Kidney (tissue), 14 donors: Measurements from ENCODE around the gene MACROD1. TPM values are rescaled to one million over a fixed set of nuclear protein-coding genes. Genes with fewer than 3 reads are reported as not detected.
A peak's percentile ranks its signal among the peaks of the same experiment; 100 is the strongest.

Experiments used
- DNase-seq, 5 donors: peaks; one replicate each; pipeline ENCODE4 v3.0.0-alpha.2; 2013 to 2020
- FAIRE-seq: peaks from 2 replicates; lab custom pipeline; 2012; peaks lifted over from hg19 to GRCh38; lab: Jason Lieb, UNC
- H3K27ac ChIP-seq, 2 donors: one replicate each; pipeline ENCODE4 v1.7.0; 2013; ENCODE audit warnings: low read depth in 2 of 2, low read length in 2 of 2, inconsistent platforms in 1 of 2
- H3K27me3 ChIP-seq: one replicate; pipeline ENCODE4 v1.7.1; 2013; ENCODE audit warnings: low read length, inconsistent platforms; ENCODE audit not compliant: control insufficient read depth, insufficient read depth
- H3K36me3 ChIP-seq, 3 donors: one replicate each; pipeline versions ENCODE4 v1.7.0 to v1.7.1; 2013; ENCODE audit warnings: low read length in 3 of 3, control low read depth in 1 of 3, inconsistent platforms in 1 of 3; ENCODE audit not compliant: insufficient read depth in 3 of 3, control insufficient read depth in 2 of 3
- H3K4me1 ChIP-seq, 3 donors: one replicate each; pipeline versions ENCODE4 v1.7.0 to v1.7.1; 2013; ENCODE audit warnings: low read length in 3 of 3, inconsistent platforms in 1 of 3, low read depth in 1 of 3; ENCODE audit not compliant: control insufficient read depth in 2 of 3, insufficient read depth in 2 of 3
- H3K4me3 ChIP-seq, 3 donors: one replicate each; pipeline versions ENCODE4 v1.7.0 to v1.8.1; 2013; ENCODE audit warnings: low read length in 3 of 3, control low read depth in 1 of 3, inconsistent platforms in 1 of 3
- H3K9ac ChIP-seq, 3 donors: one replicate each; pipeline versions ENCODE4 v1.7.0 to v1.7.1; 2013; ENCODE audit warnings: low read length in 3 of 3, control low read depth in 1 of 3, inconsistent platforms in 1 of 3
- H3K9me3 ChIP-seq, 3 donors: one replicate each; pipeline versions ENCODE4 v1.7.0 to v1.7.1; 2013; ENCODE audit warnings: low read length in 3 of 3, control low read depth in 1 of 3, inconsistent platforms in 1 of 3; ENCODE audit not compliant: control insufficient read depth in 2 of 3, insufficient read depth in 1 of 3
- intact Hi-C: fragments of 100-400 bp; cut with DNase I; formaldehyde crosslinking; loops from one replicate; pipeline ENCODE4 v1.11.1; 2022
- polyA plus RNA-seq: library from polyadenylated mRNA; stranded (reverse); fragments of 350-450 nt; fragmentation: Illumina TruSeq; extraction: RNeasy Lipid Tissue Mini Kit (QIAGEN cat#74804); gene quantifications from one replicate; pipeline ENCODE4 v1.2.3, GENCODE V29; 2014; ENCODE audit warnings: low read depth, low replicate concordance; ENCODE audit not compliant: insufficient read depth
- total RNA-seq: library from RNA; stranded (reverse); fragmentation: NEBNext Ultra II Directional; extraction: Animal tissue kit (Norgen Biotek cat#: 25700); gene quantifications from one replicate; pipeline ENCODE4 v1.2.1, GENCODE V29; 2021
- TF ChIP-seq, protein P1 (sequence below): IDR thresholded peaks from 3 replicates; pipeline ENCODE4 v1.5.1; 2012; ENCODE audit warnings: mild to moderate bottlenecking, moderate library complexity, borderline replicate concordance; ENCODE audit not compliant: insufficient read depth; ENCODE audit errors: extremely low read depth
- donor health status: control.
- donor health status: control.
- donor health status: control.
- donor health status: control.
- donor health status: control.
- donor health status: DM: yes; HTN: yes; CAD: no.
- donor health status: Normal renal cell carcinoma (clear cell type).

Gene MACROD1
- total and polyA plus RNA-seq, 2 donors from 2014 or later, result 27.8 to 176 TPM

DNA sequence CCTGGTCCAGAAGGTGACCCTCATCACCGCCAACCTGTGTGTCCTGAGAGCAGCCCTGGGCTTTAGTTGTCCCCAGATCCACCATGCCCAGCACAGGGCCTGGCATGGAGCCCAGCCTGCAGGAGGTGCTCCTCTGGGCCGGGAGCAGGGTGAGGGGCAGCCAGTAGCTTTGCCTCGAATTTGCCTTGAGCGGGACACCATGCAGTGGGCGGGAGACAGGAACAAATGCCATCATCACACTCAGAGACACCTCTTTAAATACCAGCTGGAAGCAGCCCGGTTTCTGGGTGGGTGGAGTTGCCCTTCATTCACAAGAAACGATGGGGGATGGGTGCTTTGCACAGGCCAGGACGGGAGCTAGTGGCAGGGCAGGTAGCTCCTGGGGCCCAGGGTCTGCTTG, 110.8 kb downstream of the MACROD1 start:
- Histone ChIP-seq H3K27me3 (no peaks in the 10 kb centered on the region), H3K4me3 (no peak overlapping the region), H3K36me3 (no peaks in the 10 kb centered on the region), H3K9me3 (no peaks in the 10 kb centered on the region), H3K9ac (no peak overlapping the region), H3K27ac (no peak overlapping the region), H3K4me1 (peaks cover 0 to 4% (median 0%) of the 10 kb centered on the region in 3 donors)
- DNase-seq (no peak), FAIRE-seq (no peak)
- intact Hi-C loops, result no loop called here
- TF ChIP-seq, protein P1, sequence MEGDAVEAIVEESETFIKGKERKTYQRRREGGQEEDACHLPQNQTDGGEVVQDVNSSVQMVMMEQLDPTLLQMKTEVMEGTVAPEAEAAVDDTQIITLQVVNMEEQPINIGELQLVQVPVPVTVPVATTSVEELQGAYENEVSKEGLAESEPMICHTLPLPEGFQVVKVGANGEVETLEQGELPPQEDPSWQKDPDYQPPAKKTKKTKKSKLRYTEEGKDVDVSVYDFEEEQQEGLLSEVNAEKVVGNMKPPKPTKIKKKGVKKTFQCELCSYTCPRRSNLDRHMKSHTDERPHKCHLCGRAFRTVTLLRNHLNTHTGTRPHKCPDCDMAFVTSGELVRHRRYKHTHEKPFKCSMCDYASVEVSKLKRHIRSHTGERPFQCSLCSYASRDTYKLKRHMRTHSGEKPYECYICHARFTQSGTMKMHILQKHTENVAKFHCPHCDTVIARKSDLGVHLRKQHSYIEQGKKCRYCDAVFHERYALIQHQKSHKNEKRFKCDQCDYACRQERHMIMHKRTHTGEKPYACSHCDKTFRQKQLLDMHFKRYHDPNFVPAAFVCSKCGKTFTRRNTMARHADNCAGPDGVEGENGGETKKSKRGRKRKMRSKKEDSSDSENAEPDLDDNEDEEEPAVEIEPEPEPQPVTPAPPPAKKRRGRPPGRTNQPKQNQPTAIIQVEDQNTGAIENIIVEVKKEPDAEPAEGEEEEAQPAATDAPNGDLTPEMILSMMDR, result no peak

DNA sequence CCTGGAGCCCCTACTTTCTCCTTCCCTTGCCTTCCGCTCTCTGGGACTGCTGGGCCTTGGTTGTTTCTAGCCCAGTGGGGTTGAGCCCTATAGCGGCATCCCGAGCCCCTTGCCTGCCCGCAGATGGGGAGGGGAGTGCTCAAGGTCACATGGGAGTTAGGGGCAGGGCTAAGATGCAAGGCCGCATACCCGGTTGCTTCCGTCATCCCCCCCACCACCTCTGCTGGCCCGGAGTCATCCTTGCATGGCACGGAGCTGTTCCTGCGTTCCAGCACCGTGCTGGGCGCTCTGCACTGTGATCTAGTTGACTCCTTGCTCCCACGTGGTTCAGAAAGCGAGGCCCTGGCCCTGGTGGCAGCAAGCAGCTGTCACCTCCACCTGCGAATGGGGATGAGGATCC, 112.2 kb downstream of the MACROD1 start:
- no peak overlapping the region for H3K27ac ChIP-seq
- no peaks in the 10 kb centered on the region for H3K27me3 ChIP-seq
- FAIRE-seq (no peak), DNase-seq (peak in 3 of 5 donors; percentile 61 to 71 (median 61))
- no peaks in the 10 kb centered on the region for H3K36me3 ChIP-seq
- intact Hi-C loops, result no loop called here
- H3K9me3 ChIP-seq, result no peaks in the 10 kb centered on the region
- TF ChIP-seq, protein P1, result no peak
- H3K4me3 ChIP-seq, result no peak overlapping the region
- H3K9ac ChIP-seq, result no peak overlapping the region
- peaks cover 0 to 4% (median 0%) of the 10 kb centered on the region in 3 donors for H3K4me1 ChIP-seq

DNA sequence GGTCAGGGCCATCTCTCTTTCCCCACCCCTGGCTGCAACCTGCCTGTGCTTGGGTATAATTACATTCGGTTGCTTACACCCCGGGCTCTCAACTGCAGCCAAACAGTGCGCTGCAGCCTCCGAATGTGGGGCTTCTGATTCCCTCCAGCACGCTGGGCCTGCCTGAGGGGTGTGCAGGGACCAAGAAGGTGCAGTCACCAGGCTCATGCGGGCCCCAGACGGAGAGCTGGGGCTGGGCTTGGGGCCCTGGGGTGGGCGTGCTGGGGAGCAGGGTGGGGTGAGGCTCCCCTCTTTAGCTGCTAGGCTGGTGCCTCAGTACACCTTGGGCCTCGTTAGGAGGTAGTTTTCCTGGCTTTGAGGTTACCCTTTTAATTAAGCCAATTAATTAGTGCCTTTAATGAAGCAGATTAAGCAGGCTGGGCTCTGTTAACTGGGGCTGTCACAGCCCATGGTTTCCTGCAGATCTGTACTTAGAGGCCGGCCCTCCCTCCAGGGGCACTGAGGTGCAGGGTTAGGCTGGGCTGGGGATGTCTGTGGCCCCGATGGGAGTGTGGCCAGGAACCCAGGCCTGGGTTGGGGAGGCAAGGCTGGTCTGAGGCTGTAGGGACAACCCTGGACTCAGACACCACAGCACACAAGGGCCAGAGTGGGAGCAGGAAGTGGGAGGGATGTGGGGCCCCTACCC, 112.8 kb downstream of the MACROD1 start:
- H3K9ac ChIP-seq, result no peak overlapping the region
- intact Hi-C loops, result no loop called here
- DNase-seq (no peak), FAIRE-seq (no peak)
- no peak overlapping the region for H3K4me3 ChIP-seq
- H3K9me3 ChIP-seq, result no peaks in the 10 kb centered on the region
- TF ChIP-seq, protein P1, result no peak
- no peaks in the 10 kb centered on the region for H3K36me3 ChIP-seq
- no peak overlapping the region for H3K27ac ChIP-seq
- peaks cover 0 to 4% (median 0%) of the 10 kb centered on the region in 3 donors for H3K4me1 ChIP-seq
- H3K27me3 ChIP-seq, result no peaks in the 10 kb centered on the region
